ENCODE data around the gene PRTFDC1. TPM values are rescaled to one million over a fixed set of nuclear protein-coding genes. Genes with fewer than 3 reads are reported as not detected.
"Not testable (repeated sequence)": the region's sequence is repeated elsewhere in the genome, so short reads cannot be mapped to it uniquely, and the experiment has no call there.

PRTFDC1 gene
- total RNA-seq, 4 donors from 2014 or later, result 0.31 to 5.4 (median 2.3) TPM; not detected in 1

DNA sequence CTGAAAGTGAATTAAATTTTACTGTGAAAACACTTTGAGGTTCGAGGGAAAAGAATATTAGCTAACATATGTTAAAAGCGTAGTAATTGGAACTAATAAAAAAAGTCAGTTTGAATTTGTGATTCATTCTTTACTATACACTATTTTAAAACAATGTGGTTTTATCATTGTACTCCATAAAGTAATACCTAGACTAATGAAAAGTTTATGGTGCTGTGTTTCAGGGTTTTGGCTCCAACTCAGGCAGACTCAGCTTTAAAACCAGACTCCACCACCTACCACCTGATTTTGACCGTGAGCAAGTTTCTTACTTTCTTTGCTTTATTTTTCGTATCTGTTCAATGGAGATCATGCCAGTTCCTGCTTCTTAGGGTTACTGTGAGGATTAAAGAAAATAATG is 9.2 kb upstream of the PRTFDC1 start:
- no peak for ATAC-seq
- TF ChIP-seq, protein P1, sequence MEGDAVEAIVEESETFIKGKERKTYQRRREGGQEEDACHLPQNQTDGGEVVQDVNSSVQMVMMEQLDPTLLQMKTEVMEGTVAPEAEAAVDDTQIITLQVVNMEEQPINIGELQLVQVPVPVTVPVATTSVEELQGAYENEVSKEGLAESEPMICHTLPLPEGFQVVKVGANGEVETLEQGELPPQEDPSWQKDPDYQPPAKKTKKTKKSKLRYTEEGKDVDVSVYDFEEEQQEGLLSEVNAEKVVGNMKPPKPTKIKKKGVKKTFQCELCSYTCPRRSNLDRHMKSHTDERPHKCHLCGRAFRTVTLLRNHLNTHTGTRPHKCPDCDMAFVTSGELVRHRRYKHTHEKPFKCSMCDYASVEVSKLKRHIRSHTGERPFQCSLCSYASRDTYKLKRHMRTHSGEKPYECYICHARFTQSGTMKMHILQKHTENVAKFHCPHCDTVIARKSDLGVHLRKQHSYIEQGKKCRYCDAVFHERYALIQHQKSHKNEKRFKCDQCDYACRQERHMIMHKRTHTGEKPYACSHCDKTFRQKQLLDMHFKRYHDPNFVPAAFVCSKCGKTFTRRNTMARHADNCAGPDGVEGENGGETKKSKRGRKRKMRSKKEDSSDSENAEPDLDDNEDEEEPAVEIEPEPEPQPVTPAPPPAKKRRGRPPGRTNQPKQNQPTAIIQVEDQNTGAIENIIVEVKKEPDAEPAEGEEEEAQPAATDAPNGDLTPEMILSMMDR (IDR thresholded peaks at IDR 0.05 in 4 of 5, conservative IDR thresholded peaks at IDR 0.05 in 1 of 5), result no peak
- TF ChIP-seq POLR2A (IDR thresholded peaks at IDR 0.05), result no peak
- Histone ChIP-seq H3K4me3 (no peak overlapping the region), H3K27me3 (no peaks in the 10 kb centered on the region), H3K4me1 (peaks cover 13 to 16% of the 10 kb centered on the region in 2 donors), H3K27ac (no peak overlapping the region), H3K9me3 (no peaks in the 10 kb centered on the region), H3K36me3 (no peaks in the 10 kb centered on the region)
- intact Hi-C loops (cut with DNase I; ENCODE audit: low total_unique reads), result no loop called here
- DNase-seq, result no peak
- in situ Hi-C loops (cut with MboI; ENCODE audit: low sequenced_read_pairs in 4 of 4), result no loop called here

DNA sequence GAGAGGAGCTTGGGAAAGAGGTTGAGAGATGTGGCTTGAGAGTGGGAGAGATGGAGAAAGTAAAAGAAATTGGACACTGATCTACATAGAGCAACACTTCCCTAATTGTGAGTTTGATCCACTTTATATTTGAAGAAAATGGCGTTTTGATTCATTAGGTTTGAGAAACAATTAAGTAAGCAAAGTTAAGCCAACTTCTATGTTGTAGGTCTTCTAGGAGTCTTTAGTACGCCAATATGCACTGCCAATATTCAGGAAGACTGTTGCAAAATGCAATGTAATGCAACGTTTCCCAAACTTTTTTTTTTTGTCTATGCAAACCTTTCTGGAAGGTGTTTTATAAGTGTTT is 7.0 kb upstream of the PRTFDC1 start:
- no peak for TF ChIP-seq POLR2A (IDR thresholded peaks at IDR 0.05)
- TF ChIP-seq, protein P1 (IDR thresholded peaks at IDR 0.05 in 4 of 5, conservative IDR thresholded peaks at IDR 0.05 in 1 of 5), result no peak
- no peaks in the 10 kb centered on the region for H3K27me3 ChIP-seq
- H3K9me3 ChIP-seq, result no peaks in the 10 kb centered on the region
- H3K27ac ChIP-seq, result peak overlapping the region; percentile 62 to 82 (median 74)
- DNase-seq (no peak), ATAC-seq (no peak)
- H3K4me1 ChIP-seq, result peaks cover 13 to 16% of the 10 kb centered on the region in 2 donors
- in situ Hi-C loops (cut with MboI; ENCODE audit: low sequenced_read_pairs in 4 of 4), result loop anchor here in 1 of 4 donors (10.0 kb wide), 1 partner anchor 315 kb away; no protein-coding TSS in a partner anchor
- peak overlapping the region in 2 of 4 donors; percentile 4 to 27 for H3K4me3 ChIP-seq
- no peaks in the 10 kb centered on the region for H3K36me3 ChIP-seq
- intact Hi-C loops (cut with DNase I; ENCODE audit: low total_unique reads), result no loop called here

DNA sequence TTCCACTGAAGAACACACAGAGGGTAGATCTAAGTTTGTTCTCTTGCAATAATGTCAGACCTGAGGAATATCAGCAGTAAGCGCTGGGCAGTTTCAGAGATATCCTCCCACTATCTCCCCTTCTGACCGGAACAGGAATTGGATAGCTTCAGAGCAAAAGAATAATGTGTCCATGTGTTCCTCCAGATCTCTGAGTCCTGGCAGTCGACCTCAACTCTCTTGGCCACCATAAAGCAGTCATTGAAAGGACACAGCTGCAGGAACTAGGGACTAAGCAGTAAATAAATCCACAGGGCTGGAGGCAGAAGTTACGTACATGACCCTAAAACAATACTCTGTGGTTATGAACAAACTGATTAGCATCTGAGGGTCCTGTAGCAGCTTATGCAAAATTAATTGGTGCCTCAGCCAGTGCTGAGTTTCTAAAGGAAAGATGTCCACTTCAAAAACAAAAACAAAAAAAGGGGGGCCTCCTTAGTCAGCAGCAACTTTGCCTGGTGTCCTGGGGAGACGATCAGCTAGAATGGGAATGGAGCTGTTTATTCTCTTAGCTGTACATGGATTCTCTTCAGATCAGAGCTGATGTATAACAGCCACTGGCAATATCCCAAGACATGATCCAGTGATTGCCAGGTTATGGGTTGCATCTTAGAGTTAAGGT is 6.4 kb upstream of the PRTFDC1 start:
- intact Hi-C loops (cut with DNase I; ENCODE audit: low total_unique reads) (no loop called here), in situ Hi-C loops (cut with MboI; ENCODE audit: low sequenced_read_pairs in 4 of 4) (loop anchor here in 1 of 4 donors (10.0 kb wide), 1 partner anchor 314 kb away; no protein-coding TSS in a partner anchor)
- peaks cover 13 to 16% of the 10 kb centered on the region in 2 donors for H3K4me1 ChIP-seq
- TF ChIP-seq, protein P1 (IDR thresholded peaks at IDR 0.05 in 4 of 5, conservative IDR thresholded peaks at IDR 0.05 in 1 of 5), result no peak
- TF ChIP-seq POLR2A (IDR thresholded peaks at IDR 0.05), result peak in 1 of 2 donors; percentile 8
- H3K9me3 ChIP-seq, result no peaks in the 10 kb centered on the region
- DNase-seq, result peak; percentile 56 to 70
- H3K27me3 ChIP-seq, result no peaks in the 10 kb centered on the region
- H3K27ac ChIP-seq, result peak overlapping the region; percentile 62 to 82 (median 74)
- peak; percentile 94 to 98 for ATAC-seq
- H3K4me3 ChIP-seq, result peak overlapping the region in 3 of 4 donors; percentile 4 to 27 (median 16)
- no peaks in the 10 kb centered on the region for H3K36me3 ChIP-seq

DNA sequence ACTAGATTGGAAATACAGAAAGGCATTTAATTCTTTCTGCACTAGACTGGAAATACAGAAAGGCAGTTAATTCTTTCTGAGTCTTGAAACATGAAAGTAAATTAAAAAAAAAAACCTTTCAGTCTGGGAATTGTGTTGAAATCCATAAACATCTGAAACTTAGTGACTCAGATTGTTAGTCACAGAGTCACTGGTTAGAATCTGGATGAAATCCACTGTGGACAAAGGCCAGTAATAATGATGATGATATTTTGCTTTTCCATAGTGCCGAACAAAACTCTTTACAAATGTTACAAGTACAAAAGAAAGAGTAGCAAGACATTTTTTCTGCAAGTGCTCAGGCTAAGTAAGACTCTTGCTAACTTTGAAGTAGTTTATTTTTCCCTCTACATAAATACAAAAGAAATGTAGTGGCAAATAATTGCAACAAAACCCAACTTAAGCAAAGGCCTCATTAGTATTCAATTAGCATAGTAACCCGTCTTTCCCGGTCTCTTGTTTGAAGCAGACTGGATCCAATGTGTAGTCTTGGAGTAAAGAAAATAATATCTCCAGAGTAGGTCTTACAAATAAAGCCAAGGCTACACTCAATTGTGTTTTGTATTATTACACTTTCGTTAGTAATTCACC is 5.8 kb upstream of the PRTFDC1 start:
- Histone ChIP-seq H3K27me3 (no peaks in the 10 kb centered on the region), H3K36me3 (no peaks in the 10 kb centered on the region), H3K4me1 (peaks cover 13 to 16% of the 10 kb centered on the region in 2 donors), H3K9me3 (no peaks in the 10 kb centered on the region), H3K4me3 (peak overlapping the region in 2 of 4 donors; percentile 16 to 27), H3K27ac (peak overlapping the region; percentile 62 to 82 (median 74))
- DNase-seq (peak in 1 of 2 donors; percentile 11), ATAC-seq (peak; percentile 88)
- TF ChIP-seq, protein P1 (IDR thresholded peaks at IDR 0.05 in 4 of 5, conservative IDR thresholded peaks at IDR 0.05 in 1 of 5), result no peak
- TF ChIP-seq POLR2A (IDR thresholded peaks at IDR 0.05), result no peak
- intact Hi-C loops (cut with DNase I; ENCODE audit: low total_unique reads) (no loop called here), in situ Hi-C loops (cut with MboI; ENCODE audit: low sequenced_read_pairs in 4 of 4) (loop anchor here in 1 of 4 donors (10.0 kb wide), 1 partner anchor 313 kb away; no protein-coding TSS in a partner anchor)

DNA sequence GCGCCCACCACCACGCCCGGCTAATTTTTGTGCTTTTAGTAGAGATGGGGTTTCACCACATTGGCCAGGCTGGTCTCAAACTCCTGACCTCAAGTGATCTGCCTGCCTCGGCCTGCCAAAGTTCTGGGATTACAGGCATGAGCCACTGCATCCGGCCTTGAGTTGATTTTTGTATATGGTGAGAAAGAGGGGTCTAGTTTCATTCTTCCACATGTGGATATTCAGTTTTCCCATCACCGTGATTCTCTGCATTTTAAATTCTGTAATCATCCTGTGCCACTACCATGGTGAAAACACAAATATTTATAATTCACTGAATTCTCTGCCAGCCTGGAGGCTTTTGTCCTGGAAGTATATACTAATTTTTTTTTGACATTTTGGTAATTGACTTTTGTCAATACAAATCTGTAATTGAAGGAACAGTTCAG is 5.2 kb upstream of the PRTFDC1 start:
- Histone ChIP-seq H3K4me1 (peaks cover 13 to 16% of the 10 kb centered on the region in 2 donors), H3K27ac (peak overlapping the region; percentile 60 to 82 (median 74))
- in situ Hi-C loops (cut with MboI; ENCODE audit: low sequenced_read_pairs in 4 of 4), result loop anchor here in 1 of 4 donors (10.0 kb wide), 1 partner anchor 313 kb away; no protein-coding TSS in a partner anchor
- H3K36me3 ChIP-seq; ATAC-seq; DNase-seq; H3K4me3 ChIP-seq; H3K9me3 ChIP-seq; H3K27me3 ChIP-seq; intact Hi-C loops (cut with DNase I; ENCODE audit: low total_unique reads): not testable (repeated sequence)
